COLO668 (cell line): ENCODE data around the gene CNTN4.

Experiments
- DNase-seq: peaks from one replicate; lab custom pipeline; 2025; ENCODE audit not compliant: unreplicated experiment; lab: John Stamatoyannopoulos, UW

CNTN4 gene

GRCh38 chr3:3015185-3016089 lies 916.8 kb downstream of the CNTN4 start:
- DNase-seq: no peak

- no peak for DNase-seq
Measured at GRCh38 chr3:3016226-3016625, 917.6 kb downstream of the CNTN4 start.

GRCh38 chr3:3020209-3020608 lies 921.5 kb downstream of the CNTN4 start:
- DNase-seq: no peak

GRCh38 chr3:3023111-3023745 lies 924.6 kb downstream of the CNTN4 start:
- DNase-seq: no peak

GRCh38 chr3:3027976-3028567 lies 929.4 kb downstream of the CNTN4 start:
- no peak for DNase-seq

- DNase-seq: no peak
Measured at GRCh38 chr3:3031326-3031725, 932.7 kb downstream of the CNTN4 start.

GRCh38 chr3:3037156-3037555 lies 938.5 kb downstream of the CNTN4 start:
- DNase-seq: no peak

- no peak for DNase-seq
Measured at GRCh38 chr3:3038201-3038991, 939.7 kb downstream of the CNTN4 start.

GRCh38 chr3:3053974-3054373 lies 955.3 kb downstream of the CNTN4 start:
- no peak for DNase-seq

GRCh38 chr3:3059645-3060044 lies 961.0 kb downstream of the CNTN4 start:
- DNase-seq: no peak

GRCh38 chr3:3064297-3064696 lies 965.6 kb downstream of the CNTN4 start:
- DNase-seq: no peak

- DNase-seq: no peak
Measured at GRCh38 chr3:3065876-3066275, 967.2 kb downstream of the CNTN4 start.

GRCh38 chr3:3066378-3066777 lies 967.7 kb downstream of the CNTN4 start:
- no peak for DNase-seq

- DNase-seq: no peak
Measured at GRCh38 chr3:3066910-3067309, 968.2 kb downstream of the CNTN4 start.

- no peak for DNase-seq
Measured at GRCh38 chr3:3068358-3068881, 969.8 kb downstream of the CNTN4 start.

GRCh38 chr3:3069723-3070122 lies 971.1 kb downstream of the CNTN4 start:
- no peak for DNase-seq

GRCh38 chr3:3071136-3071535 lies 972.5 kb downstream of the CNTN4 start:
- no peak for DNase-seq

- DNase-seq: no peak
Measured at GRCh38 chr3:3074551-3075257, 976.0 kb downstream of the CNTN4 start.

- no peak for DNase-seq
Measured at GRCh38 chr3:3080309-3080708, 981.6 kb downstream of the CNTN4 start.
